ENCODE results near the gene SEZ6. TPM values are rescaled to one million over a fixed set of nuclear protein-coding genes. Genes with fewer than 3 reads are reported as not detected.

SEZ6 gene
- total and polyA plus RNA-seq, 2 donors (not counting 1 experiment from before 2014, with no cell fraction given): not detected

DNA sequence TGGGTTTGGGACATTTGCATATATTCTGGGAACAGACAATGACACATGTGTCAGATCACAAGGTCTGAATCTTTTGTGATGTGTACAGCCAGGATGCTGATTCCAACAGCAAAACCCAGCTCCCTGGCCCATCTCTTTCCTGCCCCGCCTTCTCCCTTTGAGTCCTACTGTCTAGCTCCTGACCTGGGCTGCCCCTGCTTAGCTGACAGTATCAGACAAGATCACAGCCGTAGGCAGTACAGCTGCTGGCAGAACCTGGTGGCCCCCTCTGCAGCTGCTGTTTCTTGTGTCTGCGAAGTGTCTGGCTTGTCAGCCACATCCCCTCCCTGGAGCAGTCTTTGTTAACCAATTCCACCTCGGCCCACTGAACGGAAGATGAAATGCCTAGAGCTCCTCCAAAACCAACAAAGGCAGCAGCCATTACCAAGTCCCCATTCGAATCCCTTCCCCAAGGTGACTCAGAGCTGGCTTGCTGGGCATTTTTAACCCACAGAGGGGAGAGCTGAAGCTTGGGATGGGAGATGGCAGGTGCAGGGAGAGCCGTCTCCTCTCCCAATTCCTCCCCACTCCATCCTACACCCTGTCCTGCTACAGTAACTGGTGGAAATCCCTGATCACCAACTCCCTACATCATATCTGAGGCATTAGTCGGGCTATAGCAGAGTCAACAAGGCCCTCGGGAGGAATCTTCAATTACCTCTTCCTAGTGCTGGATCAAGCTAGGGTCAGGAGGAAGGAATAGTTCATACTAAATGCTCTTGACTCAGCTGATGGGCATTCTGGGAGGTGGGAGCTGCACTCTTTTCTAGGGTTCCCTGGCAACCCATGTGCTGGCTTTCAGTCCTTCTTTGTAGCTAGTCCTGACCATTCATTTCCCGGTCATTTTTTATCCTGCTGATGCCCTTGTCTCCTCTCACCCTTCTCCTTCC is 42.9 kb upstream of the SEZ6 start:
- TF ChIP-seq EZH2 (IDR thresholded peaks at IDR 0.05; ENCODE audit: low read length, missing control alignments): no peak
- TF ChIP-seq, protein P1, sequence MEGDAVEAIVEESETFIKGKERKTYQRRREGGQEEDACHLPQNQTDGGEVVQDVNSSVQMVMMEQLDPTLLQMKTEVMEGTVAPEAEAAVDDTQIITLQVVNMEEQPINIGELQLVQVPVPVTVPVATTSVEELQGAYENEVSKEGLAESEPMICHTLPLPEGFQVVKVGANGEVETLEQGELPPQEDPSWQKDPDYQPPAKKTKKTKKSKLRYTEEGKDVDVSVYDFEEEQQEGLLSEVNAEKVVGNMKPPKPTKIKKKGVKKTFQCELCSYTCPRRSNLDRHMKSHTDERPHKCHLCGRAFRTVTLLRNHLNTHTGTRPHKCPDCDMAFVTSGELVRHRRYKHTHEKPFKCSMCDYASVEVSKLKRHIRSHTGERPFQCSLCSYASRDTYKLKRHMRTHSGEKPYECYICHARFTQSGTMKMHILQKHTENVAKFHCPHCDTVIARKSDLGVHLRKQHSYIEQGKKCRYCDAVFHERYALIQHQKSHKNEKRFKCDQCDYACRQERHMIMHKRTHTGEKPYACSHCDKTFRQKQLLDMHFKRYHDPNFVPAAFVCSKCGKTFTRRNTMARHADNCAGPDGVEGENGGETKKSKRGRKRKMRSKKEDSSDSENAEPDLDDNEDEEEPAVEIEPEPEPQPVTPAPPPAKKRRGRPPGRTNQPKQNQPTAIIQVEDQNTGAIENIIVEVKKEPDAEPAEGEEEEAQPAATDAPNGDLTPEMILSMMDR (conservative IDR thresholded peaks at IDR 0.05 in 1 of 2, IDR thresholded peaks at IDR 0.05 in 1 of 2; ENCODE audit: low read depth in 1 of 2, low read length in 2 of 2): no peak
- H3K4me1 ChIP-seq (ENCODE audit: control insufficient read depth, extremely low read depth, insufficient read depth, low read length): no peaks in the 10 kb centered on the region
- H3K4me3 ChIP-seq (replicated peaks in 1 of 4; ENCODE audit: control extremely low read depth in 1 of 4, insufficient read depth in 1 of 4, low read depth in 3 of 4, low read length in 4 of 4): no peak overlapping the region
- no peaks in the 10 kb centered on the region for H4K20me1 ChIP-seq (ENCODE audit: control insufficient read depth, extremely low read depth, insufficient read depth, low read length)
- no peaks in the 10 kb centered on the region for H3K36me3 ChIP-seq (ENCODE audit: control insufficient read depth, insufficient read depth, low read length)
- H3K79me2 ChIP-seq (ENCODE audit: control insufficient read depth, insufficient read depth, low read length): no peaks in the 10 kb centered on the region
- peaks cover 16% of the 10 kb centered on the region for H3K27me3 ChIP-seq (ENCODE audit: control insufficient read depth, insufficient read depth, low read length)
- H3K9ac ChIP-seq (ENCODE audit: insufficient read depth, low read length): no peak overlapping the region
- H3K27ac ChIP-seq (ENCODE audit: insufficient read depth, low read length): no peak overlapping the region
- H3K9me3 ChIP-seq (ENCODE audit: control insufficient read depth, insufficient read depth, low read depth, low read length): no peaks in the 10 kb centered on the region
- no peak overlapping the region for H3K4me2 ChIP-seq (ENCODE audit: extremely low read depth, insufficient read depth, low read length)
- no peak overlapping the region for H2AFZ ChIP-seq (ENCODE audit: low read length)
- peak in 1 of 2 donors; percentile 42 for DNase-seq (ENCODE audit: low read depth in 2 of 2)

DNA sequence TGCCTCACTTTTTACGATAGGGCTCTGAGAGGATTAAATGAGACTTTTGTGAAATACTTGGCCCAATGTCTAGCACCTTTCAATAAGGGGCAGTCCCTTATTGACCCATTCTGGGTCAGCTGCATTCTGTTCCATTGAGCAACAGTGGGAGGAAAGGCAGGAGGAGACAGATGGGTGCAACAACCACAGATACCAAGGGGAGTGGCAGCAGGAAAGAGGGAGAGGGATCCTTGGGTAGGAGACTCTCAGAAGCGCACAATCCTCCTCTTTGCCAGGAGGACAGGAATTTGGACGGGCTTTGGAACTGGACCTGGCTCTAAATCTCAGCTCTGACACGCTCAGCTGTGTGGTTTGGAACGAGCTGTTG is 40.6 kb upstream of the SEZ6 start:
- no peak for DNase-seq (ENCODE audit: low read depth in 2 of 2)

DNA sequence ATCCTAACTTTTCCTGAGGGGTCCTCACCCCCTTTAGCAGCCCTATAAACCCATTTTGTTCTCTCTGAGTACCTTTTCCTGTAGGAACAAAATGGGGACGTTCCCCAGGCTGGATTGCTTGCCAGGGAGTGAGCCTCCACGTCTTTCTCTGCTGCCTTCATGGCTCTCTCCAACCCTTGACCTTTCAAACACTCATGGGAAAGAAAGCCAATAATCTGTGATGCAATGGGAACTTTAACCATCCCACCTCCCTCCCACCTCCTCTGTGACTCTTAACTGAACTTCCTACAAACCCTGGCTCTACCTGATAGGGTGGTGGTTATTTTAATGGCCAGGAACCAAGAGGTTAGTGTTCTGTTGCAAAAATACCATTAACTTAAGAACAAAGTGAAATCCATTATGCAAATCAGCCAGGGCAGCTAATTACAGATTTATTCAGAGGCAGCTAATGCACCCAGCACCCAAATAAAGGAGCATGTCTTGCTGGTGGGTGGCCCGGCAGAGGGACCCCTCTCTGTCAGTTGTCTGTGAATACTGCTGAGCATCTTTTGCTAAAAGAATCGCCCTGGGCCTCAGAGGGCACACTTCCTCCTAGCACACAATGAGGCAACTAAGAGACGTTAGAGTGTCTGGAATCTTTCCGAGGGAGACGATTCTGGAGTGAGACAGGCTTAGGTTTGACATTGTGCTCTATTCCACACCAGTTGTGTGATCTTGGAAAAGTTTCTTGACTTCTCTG is 40.1 kb upstream of the SEZ6 start:
- Histone ChIP-seq H3K36me3 (ENCODE audit: control insufficient read depth, insufficient read depth, low read length) (no peaks in the 10 kb centered on the region), H3K4me1 (ENCODE audit: control insufficient read depth, extremely low read depth, insufficient read depth, low read length) (no peaks in the 10 kb centered on the region), H3K4me3 (replicated peaks in 1 of 4; ENCODE audit: control extremely low read depth in 1 of 4, insufficient read depth in 1 of 4, low read depth in 3 of 4, low read length in 4 of 4) (no peak overlapping the region), H3K27ac (ENCODE audit: insufficient read depth, low read length) (no peak overlapping the region), H4K20me1 (ENCODE audit: control insufficient read depth, extremely low read depth, insufficient read depth, low read length) (no peaks in the 10 kb centered on the region), H3K27me3 (ENCODE audit: control insufficient read depth, insufficient read depth, low read length) (peaks cover 9% of the 10 kb centered on the region), H3K9ac (ENCODE audit: insufficient read depth, low read length) (no peak overlapping the region), H2AFZ (ENCODE audit: low read length) (no peak overlapping the region), H3K4me2 (ENCODE audit: extremely low read depth, insufficient read depth, low read length) (no peak overlapping the region), H3K9me3 (ENCODE audit: control insufficient read depth, insufficient read depth, low read depth, low read length) (no peaks in the 10 kb centered on the region), H3K79me2 (ENCODE audit: control insufficient read depth, insufficient read depth, low read length) (no peaks in the 10 kb centered on the region)
- no peak for TF ChIP-seq EZH2 (IDR thresholded peaks at IDR 0.05; ENCODE audit: low read length, missing control alignments)
- TF ChIP-seq, protein P1 (conservative IDR thresholded peaks at IDR 0.05 in 1 of 2, IDR thresholded peaks at IDR 0.05 in 1 of 2; ENCODE audit: low read depth in 1 of 2, low read length in 2 of 2): no peak
- no peak for DNase-seq (ENCODE audit: low read depth in 2 of 2)

More for the DNA sequence above, 40.6 kb upstream of the SEZ6 start:
- no peak overlapping the region for H3K4me3 ChIP-seq (replicated peaks in 1 of 4; ENCODE audit: control extremely low read depth in 1 of 4, insufficient read depth in 1 of 4, low read depth in 3 of 4, low read length in 4 of 4)
- H3K4me2 ChIP-seq (ENCODE audit: extremely low read depth, insufficient read depth, low read length): no peak overlapping the region
- H3K4me1 ChIP-seq (ENCODE audit: control insufficient read depth, extremely low read depth, insufficient read depth, low read length): no peaks in the 10 kb centered on the region
- H3K9me3 ChIP-seq (ENCODE audit: control insufficient read depth, insufficient read depth, low read depth, low read length): no peaks in the 10 kb centered on the region
- no peaks in the 10 kb centered on the region for H3K79me2 ChIP-seq (ENCODE audit: control insufficient read depth, insufficient read depth, low read length)
- peaks cover 9% of the 10 kb centered on the region for H3K27me3 ChIP-seq (ENCODE audit: control insufficient read depth, insufficient read depth, low read length)
- no peaks in the 10 kb centered on the region for H4K20me1 ChIP-seq (ENCODE audit: control insufficient read depth, extremely low read depth, insufficient read depth, low read length)
- H3K9ac ChIP-seq (ENCODE audit: insufficient read depth, low read length): no peak overlapping the region
- TF ChIP-seq, protein P1 (conservative IDR thresholded peaks at IDR 0.05 in 1 of 2, IDR thresholded peaks at IDR 0.05 in 1 of 2; ENCODE audit: low read depth in 1 of 2, low read length in 2 of 2): no peak
- no peak for TF ChIP-seq EZH2 (IDR thresholded peaks at IDR 0.05; ENCODE audit: low read length, missing control alignments)
- H3K36me3 ChIP-seq (ENCODE audit: control insufficient read depth, insufficient read depth, low read length): no peaks in the 10 kb centered on the region
- no peak overlapping the region for H2AFZ ChIP-seq (ENCODE audit: low read length)
- H3K27ac ChIP-seq (ENCODE audit: insufficient read depth, low read length): no peak overlapping the region
